HG03159 (cell line): Measurements from ENCODE around the gene PRR12.
A peak's percentile ranks its signal among the peaks of the same experiment; 100 is the strongest.

Experiments used
- ATAC-seq: cut with Tn5 transposase; IDR thresholded peaks from one replicate; pipeline ENCODE4 v1.9.1; 2021; ENCODE audit warnings: mild to moderate bottlenecking, moderate library complexity; ENCODE audit not compliant: unreplicated experiment

The PRR12 gene

DNA sequence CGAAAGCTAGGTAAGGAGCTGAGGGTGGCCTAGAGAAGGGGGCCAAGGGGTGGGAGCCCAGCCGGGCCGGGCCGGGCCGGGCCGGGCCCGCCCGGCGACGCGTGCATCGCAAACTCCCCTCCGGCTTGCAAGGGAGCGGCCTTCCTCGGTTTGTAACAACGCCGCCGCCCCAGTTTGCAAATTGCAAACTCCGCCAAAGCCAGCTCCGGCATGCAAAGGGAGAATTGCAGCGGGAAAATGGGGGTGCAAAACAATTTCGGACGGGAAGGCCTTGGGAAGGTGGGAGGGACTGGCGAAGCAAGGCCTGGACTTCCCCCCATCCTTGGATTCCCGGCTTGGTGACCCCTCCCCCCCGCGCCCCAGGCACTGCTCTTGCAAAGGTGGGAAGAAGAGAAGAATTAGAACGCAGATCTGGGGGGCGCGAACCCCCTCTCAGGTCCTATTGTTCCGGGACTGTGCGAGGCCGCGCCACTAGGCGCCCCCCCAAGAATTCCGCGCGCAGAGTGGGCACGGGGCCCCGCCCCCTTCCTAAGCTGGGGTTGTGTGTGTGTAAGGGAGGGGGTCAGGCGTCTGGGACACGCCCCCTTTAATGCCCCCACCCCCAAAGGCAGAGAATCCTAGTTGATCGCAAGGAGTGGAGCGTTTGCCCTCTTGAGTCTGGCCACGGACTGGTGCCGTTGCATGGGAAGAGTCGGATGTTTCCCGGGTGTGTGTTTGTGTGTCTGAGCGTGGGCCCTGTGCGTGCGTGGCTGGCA lies 926 bp downstream of the PRR12 start:
- no peak for ATAC-seq

DNA sequence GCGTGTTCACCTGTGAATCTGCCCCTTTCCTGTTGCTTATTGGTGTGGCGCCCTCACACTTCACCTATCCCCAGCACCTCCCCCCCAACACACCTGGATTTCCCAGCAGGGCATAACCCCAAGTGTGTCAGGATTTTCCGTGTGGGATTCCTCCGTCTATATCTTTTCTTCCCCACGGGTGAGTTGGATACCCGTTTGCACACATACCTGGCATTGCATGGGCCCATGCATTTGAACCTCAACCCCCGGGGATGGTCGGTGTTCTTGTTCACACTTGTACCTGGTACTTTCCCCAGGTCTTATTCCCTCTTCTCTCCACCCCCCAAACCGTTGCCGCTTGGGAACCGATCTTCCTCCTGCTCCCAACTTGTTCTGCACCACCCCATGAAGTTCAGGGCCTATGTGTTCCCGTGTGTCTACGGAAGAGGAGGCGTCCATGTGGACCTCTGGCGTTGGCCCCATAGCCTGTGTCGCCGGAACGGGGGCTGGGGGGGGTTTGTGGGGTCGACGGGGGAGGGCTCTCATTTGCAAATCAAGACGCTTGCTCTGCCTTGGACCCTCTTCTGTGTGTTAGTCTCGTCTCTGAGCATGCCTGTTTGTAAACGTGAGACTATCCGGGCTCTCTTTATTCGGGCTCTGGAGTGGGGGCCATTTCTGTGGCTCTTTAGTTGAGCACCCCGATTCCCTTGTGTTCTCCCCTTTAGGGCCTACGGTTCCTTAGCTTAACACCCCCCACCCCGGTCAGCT lies 1.7 kb downstream of the PRR12 start:
- ATAC-seq: no peak

- ATAC-seq: peak; percentile 42
Observed at GRCh38 chr19:49593233-49594113, 2.5 kb downstream of the PRR12 start.

GRCh38 chr19:49594157-49594992 lies 3.4 kb downstream of the PRR12 start:
- no peak for ATAC-seq

DNA sequence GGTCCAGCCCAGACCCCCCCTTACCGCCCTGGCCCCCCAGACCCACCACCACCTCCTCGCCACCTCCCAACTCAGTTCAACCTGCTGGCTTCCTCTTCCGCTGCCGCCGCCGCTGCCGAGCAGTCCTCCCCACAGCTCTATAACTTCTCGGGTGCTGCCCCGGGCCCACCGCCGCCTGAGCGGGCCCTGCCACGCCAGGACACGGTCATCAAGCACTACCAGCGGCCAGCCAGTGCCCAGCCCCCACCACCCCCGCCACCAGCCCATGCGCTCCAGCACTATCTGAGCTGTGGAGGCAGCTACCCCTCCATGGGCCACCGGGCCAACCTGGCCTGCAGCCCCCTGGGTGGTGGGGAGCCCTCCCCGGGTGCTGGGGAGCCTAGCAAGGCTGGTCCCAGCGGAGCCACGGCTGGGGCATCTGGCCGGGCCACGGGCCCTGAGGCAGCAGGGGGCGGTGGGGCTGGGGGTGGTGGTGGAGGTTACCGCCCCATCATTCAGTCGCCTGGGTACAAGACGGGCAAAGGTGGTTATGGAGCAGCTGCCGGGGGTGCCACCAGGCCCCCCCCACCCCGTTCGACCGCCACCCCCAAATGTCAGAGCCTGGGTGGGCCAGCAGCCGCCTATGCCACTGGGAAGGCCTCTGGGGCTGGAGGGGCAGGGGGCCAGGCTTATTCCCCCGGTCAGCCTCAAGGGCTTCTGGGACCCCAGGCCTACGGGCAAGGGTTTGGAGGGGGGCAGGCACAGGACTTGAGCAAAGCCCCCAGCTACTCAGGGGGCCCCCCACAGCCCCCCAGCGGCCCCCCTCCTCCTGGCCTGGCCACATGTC lies 4.2 kb downstream of the PRR12 start:
- no peak for ATAC-seq

GRCh38 chr19:49595819-49596404 lies 4.9 kb downstream of the PRR12 start:
- ATAC-seq: no peak

DNA sequence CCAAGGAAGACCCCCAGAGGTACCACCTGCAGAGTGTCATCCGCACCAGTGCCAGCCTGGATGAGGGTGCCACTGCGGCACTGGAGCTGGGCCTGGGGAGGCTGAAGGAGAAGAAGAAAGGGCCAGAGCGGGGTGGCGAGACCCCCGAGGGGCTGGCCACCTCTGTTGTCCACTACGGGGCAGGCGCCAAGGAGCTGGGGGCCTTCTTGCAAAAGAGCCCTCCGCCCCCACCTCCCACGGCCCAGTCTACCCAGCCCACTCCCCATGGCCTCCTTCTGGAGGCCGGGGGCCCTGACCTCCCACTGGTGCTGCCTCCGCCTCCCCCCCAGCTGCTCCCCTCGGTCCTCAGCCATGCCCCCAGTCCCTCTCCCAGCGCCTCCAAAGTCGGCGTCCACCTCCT lies 5.4 kb downstream of the PRR12 start:
- no peak for ATAC-seq

- no peak for ATAC-seq
Observed at GRCh38 chr19:49596954-49597702, 6.1 kb downstream of the PRR12 start.

GRCh38 chr19:49597703-49597974 lies 6.7 kb downstream of the PRR12 start:
- no peak for ATAC-seq

DNA sequence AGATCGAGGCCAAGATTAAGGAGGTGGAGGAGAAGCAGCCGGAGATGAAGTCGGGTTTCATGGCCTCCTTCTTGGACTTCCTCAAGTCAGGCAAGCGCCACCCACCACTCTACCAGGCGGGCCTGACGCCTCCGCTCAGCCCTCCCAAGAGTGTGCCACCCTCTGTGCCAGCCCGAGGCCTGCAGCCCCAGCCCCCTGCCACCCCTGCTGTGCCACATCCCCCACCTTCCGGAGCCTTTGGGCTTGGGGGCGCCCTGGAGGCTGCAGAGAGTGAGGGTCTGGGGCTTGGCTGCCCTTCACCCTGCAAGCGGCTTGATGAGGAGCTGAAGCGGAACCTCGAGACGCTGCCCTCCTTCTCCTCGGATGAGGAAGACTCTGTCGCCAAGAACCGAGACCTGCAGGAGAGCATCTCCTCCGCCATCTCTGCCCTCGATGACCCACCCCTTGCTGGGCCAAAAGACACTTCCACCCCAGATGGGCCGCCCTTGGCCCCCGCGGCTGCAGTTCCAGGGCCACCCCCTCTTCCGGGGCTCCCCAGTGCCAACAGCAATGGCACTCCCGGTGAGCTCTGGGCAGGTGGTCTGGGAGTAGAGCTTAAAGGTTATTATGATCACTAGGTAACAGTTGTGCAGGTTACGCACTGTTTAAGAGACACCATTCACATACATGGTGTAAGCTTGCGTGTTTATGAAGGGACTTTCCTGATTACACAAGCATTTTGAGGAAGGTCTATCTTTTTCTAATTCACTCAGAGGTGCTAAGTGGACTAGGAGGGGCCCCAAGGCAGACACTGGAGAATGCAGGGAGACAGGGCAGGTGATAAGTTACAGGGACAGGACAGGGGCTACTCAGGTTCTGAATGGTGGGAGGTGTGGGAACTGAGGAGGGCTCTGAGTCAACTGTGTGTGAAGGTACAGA lies 8.7 kb downstream of the PRR12 start:
- no peak for ATAC-seq

- no peak for ATAC-seq
Observed at GRCh38 chr19:49601482-49602038, 10.6 kb downstream of the PRR12 start.

DNA sequence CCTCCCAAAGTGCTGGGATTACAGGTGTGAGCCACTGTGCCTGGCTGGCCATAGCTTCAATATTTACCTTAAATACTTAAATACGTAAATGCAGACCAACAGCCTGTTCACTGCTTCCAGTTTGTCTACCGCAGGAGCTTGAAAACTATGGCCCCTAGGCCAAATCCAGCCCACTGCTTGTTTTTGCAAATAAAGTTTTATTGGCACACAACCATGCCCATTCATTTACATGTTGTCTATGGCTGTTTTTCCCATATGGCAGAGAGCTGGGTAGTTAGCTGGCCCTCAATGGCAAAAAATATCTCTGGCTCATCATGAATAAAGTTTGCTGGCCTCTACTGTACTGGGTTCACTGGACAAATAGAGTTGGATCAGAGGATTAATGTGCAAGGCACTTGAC lies 11.8 kb downstream of the PRR12 start:
- ATAC-seq: no peak

DNA sequence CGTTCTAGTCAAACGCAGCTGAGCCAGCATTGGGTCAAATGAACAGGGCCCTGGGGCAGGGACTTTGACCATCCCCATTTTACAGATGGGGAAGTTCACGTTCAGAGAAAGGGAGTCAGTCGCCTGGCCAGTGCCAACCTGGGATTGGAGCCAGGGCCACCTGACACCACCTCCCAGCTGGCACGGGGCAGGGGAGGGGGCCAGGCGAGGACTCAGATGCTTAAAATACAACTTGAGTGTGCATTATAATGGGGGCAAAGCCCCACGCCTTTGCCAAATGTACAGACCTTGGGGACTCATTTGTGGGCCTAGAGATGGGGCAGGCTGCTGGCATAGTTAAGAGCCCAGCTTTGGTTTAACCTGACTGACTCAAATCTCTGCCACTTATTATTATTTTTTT lies 14.6 kb downstream of the PRR12 start:
- no peak for ATAC-seq

DNA sequence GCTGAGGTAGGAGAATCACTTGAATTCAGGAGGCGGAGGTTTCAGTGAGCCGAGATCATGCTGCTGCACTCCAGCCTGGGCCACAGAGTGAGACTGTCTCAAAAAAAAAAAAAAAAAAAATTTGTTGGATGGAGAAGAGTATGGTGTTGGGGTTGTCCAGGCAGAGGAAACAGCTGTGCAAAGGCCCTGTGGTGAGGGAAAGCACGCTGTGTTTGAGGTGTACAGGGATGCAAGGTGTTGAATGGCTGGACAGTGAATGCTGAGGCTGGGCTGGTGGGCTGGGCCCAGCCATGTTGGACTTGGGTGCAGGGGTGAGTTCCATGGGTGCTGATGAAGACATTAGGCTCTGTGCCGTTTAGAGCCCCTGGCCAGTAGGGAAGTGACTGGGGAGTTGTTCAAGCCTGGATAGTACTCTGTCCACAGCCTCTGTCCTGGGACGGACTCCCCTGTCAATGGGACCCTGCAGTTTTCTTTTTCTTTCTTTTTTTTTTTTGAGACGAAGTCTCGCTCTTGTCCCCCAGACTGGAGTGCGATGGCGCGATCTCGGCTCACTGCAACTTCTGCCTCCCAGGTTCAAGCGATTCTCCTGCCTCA lies 18.6 kb downstream of the PRR12 start:
- no peak for ATAC-seq

DNA sequence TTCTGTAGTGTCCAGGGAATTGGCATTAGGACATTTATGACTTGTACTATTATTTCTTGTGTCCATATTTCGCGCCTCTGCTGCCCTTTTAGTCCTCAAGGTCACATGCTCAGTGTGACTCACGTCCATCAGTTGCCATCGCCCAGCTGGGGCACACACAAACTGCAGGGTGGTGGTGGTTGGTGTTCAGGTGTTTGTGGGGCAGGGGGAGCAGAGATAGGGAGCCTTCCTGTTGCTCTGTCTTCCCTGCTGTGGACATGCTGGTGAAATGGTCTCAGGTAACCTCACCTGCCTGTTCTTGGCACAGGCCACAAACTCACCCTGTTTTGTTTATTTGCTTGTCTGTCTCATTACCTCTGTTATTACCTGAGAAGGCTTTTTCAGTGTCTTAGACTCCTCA lies 22.4 kb downstream of the PRR12 start:
- ATAC-seq: no peak

DNA sequence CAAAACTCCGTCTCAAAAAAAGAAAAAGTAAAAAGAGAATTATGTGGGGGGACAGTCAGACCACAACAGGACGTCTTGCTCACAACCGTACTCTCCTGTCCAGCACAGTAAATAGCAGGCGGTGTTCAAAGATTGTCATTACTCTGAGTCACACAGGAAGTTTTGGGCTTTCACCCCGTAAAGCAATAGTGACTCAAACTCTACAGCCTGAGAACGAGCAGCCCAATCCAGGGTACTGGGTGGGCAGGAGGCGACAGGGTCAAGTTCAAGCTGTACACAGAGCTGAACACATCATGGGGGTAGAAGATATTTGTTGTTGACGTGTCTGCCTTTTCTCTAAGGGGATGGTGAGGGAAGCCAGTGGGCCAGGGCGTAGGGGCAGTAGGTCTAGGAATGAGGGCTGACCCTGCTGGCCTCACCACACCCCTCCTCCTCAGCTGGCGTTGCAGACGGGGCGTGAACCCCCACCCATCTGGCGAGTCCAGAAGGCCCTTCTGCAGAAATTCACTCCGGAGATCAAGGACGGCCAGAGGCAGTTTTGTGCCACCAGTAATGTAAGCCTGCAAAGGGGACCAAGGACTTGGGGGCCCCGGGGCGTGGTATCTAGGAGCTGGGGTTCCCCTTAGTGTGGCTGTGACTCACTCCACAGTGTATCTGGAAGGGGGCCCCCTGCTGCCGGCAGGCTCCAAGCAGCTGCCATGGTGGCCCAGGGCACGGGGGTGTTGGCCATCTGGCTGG lies 23.3 kb downstream of the PRR12 start:
- ATAC-seq: no peak
